GM12878 (cell line): ENCODE measurements around the gene HYCC2. TPM values are rescaled to one million over a fixed set of nuclear protein-coding genes. Genes with fewer than 3 reads are reported as not detected.
A peak's percentile ranks its signal among the peaks of the same experiment; 100 is the strongest.

ENCODE experiments used
- ATF2 ChIP-seq: IDR thresholded peaks from 2 replicates; pipeline ENCODE4 v1.6.1; 2012; ENCODE audit warnings: low read length, inconsistent platforms
- BCL11A ChIP-seq: IDR thresholded peaks from 2 replicates; pipeline ENCODE4 v1.6.1; 2011; ENCODE audit warnings: low read depth, low read length
- BMI1 ChIP-seq: fragments of 450-650 bp; IDR thresholded peaks from 2 replicates; pipeline ENCODE4 v1.6.1; 2016; ENCODE audit warnings: mild to moderate bottlenecking, moderate library complexity, borderline replicate concordance
- CBX5 ChIP-seq: sonication (generic); IDR thresholded peaks from 2 replicates; pipeline ENCODE4 v1.6.1; 2016; ENCODE audit warnings: low read depth, moderate library complexity, mild to moderate bottlenecking, inconsistent platforms
- CTCF ChIP-seq, 3 experiments: IDR thresholded peaks in 2 of 3; conservative IDR thresholded peaks in 1 of 3; 2 replicates each; pipeline ENCODE4 v1.5.1; 2011; ENCODE audit warnings: low read depth in 3 of 3, low read length in 3 of 3, mild to moderate bottlenecking in 3 of 3, control low read depth in 2 of 3, moderate library complexity in 2 of 3, inconsistent platforms in 1 of 3, mixed read lengths in 1 of 3; ENCODE audit not compliant: control insufficient read depth in 2 of 3, insufficient read depth in 1 of 3; ENCODE audit errors: extremely low read depth in 1 of 3
- ESRRA ChIP-seq: IDR thresholded peaks from 2 replicates; pipeline ENCODE4 v1.6.1; 2012; ENCODE audit warnings: mild to moderate bottlenecking, low read length, improper control_type of control experiment
- EZH2 ChIP-seq: IDR thresholded peaks from 2 replicates; pipeline ENCODE4 v1.6.1; 2012; ENCODE audit warnings: low read depth, mild to moderate bottlenecking, control low read depth, inconsistent platforms, low read length, borderline replicate concordance; ENCODE audit not compliant: control insufficient read depth
- FOS ChIP-seq: IDR thresholded peaks from 3 replicates; pipeline ENCODE4 v1.6.1; 2011; ENCODE audit warnings: borderline replicate concordance; ENCODE audit not compliant: insufficient read length; ENCODE audit errors: extremely low read depth
- HDAC6 ChIP-seq: fragments of 200-600 bp; sonication (generic); IDR thresholded peaks from one replicate; pipeline ENCODE4 v1.8.0; 2017; ENCODE audit warnings: antibody characterized with exemption; ENCODE audit not compliant: unreplicated experiment
- NFXL1 ChIP-seq: fragments of 450-650 bp; IDR thresholded peaks from 2 replicates; pipeline ENCODE4 v1.6.1; 2017; ENCODE audit warnings: antibody characterized with exemption, mild to moderate bottlenecking, borderline replicate concordance
- RBBP5 ChIP-seq: fragments of 200-600 bp; sonication (generic); conservative IDR thresholded peaks from 2 replicates; pipeline ENCODE4 v1.6.1; 2016
- SMARCA5 ChIP-seq: fragments of 450-650 bp; IDR thresholded peaks from 2 replicates; pipeline ENCODE4 v1.6.1; 2017; ENCODE audit warnings: mild to moderate bottlenecking
- STAT1 ChIP-seq: fragments of 450-650 bp; conservative IDR thresholded peaks from 2 replicates; pipeline ENCODE4 v1.6.1; 2014; ENCODE audit warnings: antibody characterized with exemption, mild to moderate bottlenecking
- USF2 ChIP-seq: IDR thresholded peaks from 2 replicates; pipeline ENCODE4 v1.6.1; 2011; ENCODE audit warnings: low read depth, low read length, improper control_type of control experiment, borderline replicate concordance
- ZNF207 ChIP-seq: fragments of 450-650 bp; IDR thresholded peaks from 2 replicates; pipeline ENCODE4 v1.6.1; 2014; ENCODE audit warnings: antibody characterized with exemption, mild to moderate bottlenecking, borderline replicate concordance
- ZNF622 ChIP-seq: fragments of 450-650 bp; IDR thresholded peaks from 2 replicates; pipeline ENCODE4 v1.6.1; 2017; ENCODE audit warnings: mild to moderate bottlenecking, inconsistent platforms
- polyA plus RNA-seq, 11 experiments: library from polyadenylated mRNA; depleted of rRNA in 4 of 11; unstranded in 6 of 11; stranded (reverse) in 5 of 11; fragments of >200 nt; fragmentation: Nextera tagmentation in 4 of 11; fragmentation: Illumina TruSeq in 1 of 11; extraction: Ambion mirVana in 4 of 11; extraction: Trizol in 1 of 11; gene quantifications; 1 replicate in 1 of 11; 2 replicates in 10 of 11; pipeline versions ENCODE4 v1.2.1 to v1.2.3, GENCODE V29; 2011 to 2016; ENCODE audit warnings: inconsistent platforms in 2 of 11, missing spikeins in 2 of 11, low read depth in 1 of 11
- total RNA-seq, 4 experiments: library from RNA; depleted of rRNA in 3 of 4; stranded (reverse); fragments of >200 nt in 3 of 4; fragmentation: Illumina TruSeq in 1 of 4; extraction: Trizol in 1 of 4; gene quantifications; 2 replicates each; pipeline versions ENCODE4 v1.2.1 to v1.2.3, GENCODE V29; 2013 to 2021
- TF ChIP-seq, protein P1 (sequence below): fragments of 450-650 bp; IDR thresholded peaks from 2 replicates; pipeline ENCODE4 v1.6.1; 2017; ENCODE audit warnings: mild to moderate bottlenecking, low read depth, inconsistent platforms; ENCODE audit not compliant: poor library complexity, severe bottlenecking
- TF ChIP-seq, protein P2 (sequence below): fragments of 150-350 bp; IDR thresholded peaks from 2 replicates; pipeline ENCODE4 v1.6.1; 2016; ENCODE audit warnings: low read depth, low read length

The HYCC2 gene
- total and polyA plus RNA-seq, 10 of the 15 experiments (the other 5 are each of a cell fraction or from before 2014, with no cell fraction given) = 3.4 to 17.4 (median 8.0) TPM

- TF ChIP-seq CBX5 = no peak
- TF ChIP-seq BCL11A = no peak
- TF ChIP-seq HDAC6 = no peak
- peak in 2 of 3 experiments; percentile 28 to 43; a peak in 3 of 6 replicates for TF ChIP-seq CTCF (IDR thresholded peaks at IDR 0.05 in 2 of 3, conservative IDR thresholded peaks at IDR 0.05 in 1 of 3; ENCODE audit: control insufficient read depth in 2 of 3, extremely low read depth in 1 of 3, insufficient read depth in 1 of 3, low read depth in 3 of 3, low read length in 3 of 3)
- no peak for TF ChIP-seq ZNF622
- peak; percentile 24 for TF ChIP-seq FOS
- TF ChIP-seq BMI1 = no peak
- TF ChIP-seq, protein P1, sequence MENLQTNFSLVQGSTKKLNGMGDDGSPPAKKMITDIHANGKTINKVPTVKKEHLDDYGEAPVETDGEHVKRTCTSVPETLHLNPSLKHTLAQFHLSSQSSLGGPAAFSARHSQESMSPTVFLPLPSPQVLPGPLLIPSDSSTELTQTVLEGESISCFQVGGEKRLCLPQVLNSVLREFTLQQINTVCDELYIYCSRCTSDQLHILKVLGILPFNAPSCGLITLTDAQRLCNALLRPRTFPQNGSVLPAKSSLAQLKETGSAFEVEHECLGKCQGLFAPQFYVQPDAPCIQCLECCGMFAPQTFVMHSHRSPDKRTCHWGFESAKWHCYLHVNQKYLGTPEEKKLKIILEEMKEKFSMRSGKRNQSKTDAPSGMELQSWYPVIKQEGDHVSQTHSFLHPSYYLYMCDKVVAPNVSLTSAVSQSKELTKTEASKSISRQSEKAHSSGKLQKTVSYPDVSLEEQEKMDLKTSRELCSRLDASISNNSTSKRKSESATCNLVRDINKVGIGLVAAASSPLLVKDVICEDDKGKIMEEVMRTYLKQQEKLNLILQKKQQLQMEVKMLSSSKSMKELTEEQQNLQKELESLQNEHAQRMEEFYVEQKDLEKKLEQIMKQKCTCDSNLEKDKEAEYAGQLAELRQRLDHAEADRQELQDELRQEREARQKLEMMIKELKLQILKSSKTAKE = peak; percentile 96
- no peak for TF ChIP-seq USF2
- TF ChIP-seq SMARCA5 = no peak; the same call in 1 of the 2 replicates
- TF ChIP-seq EZH2 = no peak
- TF ChIP-seq RBBP5 = 0 out of 2 replicates have a peak, but pooled peaks have one; percentile 78
- peak; percentile 92 for TF ChIP-seq ESRRA
- no peak for TF ChIP-seq NFXL1
- TF ChIP-seq ATF2 = 0 out of 2 replicates have a peak, but pooled peaks have one; percentile 35
- TF ChIP-seq ZNF207 = peak; percentile 100
- TF ChIP-seq, protein P2, sequence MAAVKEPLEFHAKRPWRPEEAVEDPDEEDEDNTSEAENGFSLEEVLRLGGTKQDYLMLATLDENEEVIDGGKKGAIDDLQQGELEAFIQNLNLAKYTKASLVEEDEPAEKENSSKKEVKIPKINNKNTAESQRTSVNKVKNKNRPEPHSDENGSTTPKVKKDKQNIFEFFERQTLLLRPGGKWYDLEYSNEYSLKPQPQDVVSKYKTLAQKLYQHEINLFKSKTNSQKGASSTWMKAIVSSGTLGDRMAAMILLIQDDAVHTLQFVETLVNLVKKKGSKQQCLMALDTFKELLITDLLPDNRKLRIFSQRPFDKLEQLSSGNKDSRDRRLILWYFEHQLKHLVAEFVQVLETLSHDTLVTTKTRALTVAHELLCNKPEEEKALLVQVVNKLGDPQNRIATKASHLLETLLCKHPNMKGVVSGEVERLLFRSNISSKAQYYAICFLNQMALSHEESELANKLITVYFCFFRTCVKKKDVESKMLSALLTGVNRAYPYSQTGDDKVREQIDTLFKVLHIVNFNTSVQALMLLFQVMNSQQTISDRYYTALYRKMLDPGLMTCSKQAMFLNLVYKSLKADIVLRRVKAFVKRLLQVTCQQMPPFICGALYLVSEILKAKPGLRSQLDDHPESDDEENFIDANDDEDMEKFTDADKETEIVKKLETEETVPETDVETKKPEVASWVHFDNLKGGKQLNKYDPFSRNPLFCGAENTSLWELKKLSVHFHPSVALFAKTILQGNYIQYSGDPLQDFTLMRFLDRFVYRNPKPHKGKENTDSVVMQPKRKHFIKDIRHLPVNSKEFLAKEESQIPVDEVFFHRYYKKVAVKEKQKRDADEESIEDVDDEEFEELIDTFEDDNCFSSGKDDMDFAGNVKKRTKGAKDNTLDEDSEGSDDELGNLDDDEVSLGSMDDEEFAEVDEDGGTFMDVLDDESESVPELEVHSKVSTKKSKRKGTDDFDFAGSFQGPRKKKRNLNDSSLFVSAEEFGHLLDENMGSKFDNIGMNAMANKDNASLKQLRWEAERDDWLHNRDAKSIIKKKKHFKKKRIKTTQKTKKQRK = no peak
- peak; percentile 99 for TF ChIP-seq STAT1
Observed at GRCh38 chr2:201071479-201072200, at the start of gene HYCC2, which contains the start of gene NDUFB3 (continued).
